GM19240 (cell line): ENCODE data around the gene DAPK1.

Source experiments
- DNase-seq: peaks from one replicate; pipeline ENCODE4 v3.0.0; 2011; ENCODE audit warnings: low spot score; ENCODE audit not compliant: insufficient read length

DAPK1 gene

GRCh38 chr9:87610200-87611155 is 112.8 kb downstream of the DAPK1 start:
- DNase-seq = no peak

- DNase-seq = no peak
Measured at GRCh38 chr9:87611776-87612175, 114.1 kb downstream of the DAPK1 start.

- DNase-seq = no peak
Measured at GRCh38 chr9:87612536-87612935, 114.9 kb downstream of the DAPK1 start.

- DNase-seq = no peak
Measured at GRCh38 chr9:87613265-87614111, 115.8 kb downstream of the DAPK1 start.

- DNase-seq = no peak
Measured at GRCh38 chr9:87614397-87614796, 116.7 kb downstream of the DAPK1 start.

GRCh38 chr9:87615136-87615535 is 117.5 kb downstream of the DAPK1 start:
- no peak for DNase-seq

GRCh38 chr9:87615547-87616148 is 118.0 kb downstream of the DAPK1 start:
- DNase-seq = no peak

GRCh38 chr9:87618226-87618625 is 120.6 kb downstream of the DAPK1 start:
- DNase-seq = no peak

GRCh38 chr9:87618931-87619330 is 121.3 kb downstream of the DAPK1 start:
- no peak for DNase-seq

GRCh38 chr9:87619346-87619745 is 121.7 kb downstream of the DAPK1 start:
- no peak for DNase-seq

- no peak for DNase-seq
Measured at GRCh38 chr9:87620731-87621322, 123.2 kb downstream of the DAPK1 start.

GRCh38 chr9:87622098-87622497 is 124.4 kb downstream of the DAPK1 start:
- no peak for DNase-seq

GRCh38 chr9:87622923-87623322 is 125.3 kb downstream of the DAPK1 start:
- DNase-seq = no peak

- DNase-seq = no peak
Measured at GRCh38 chr9:87628346-87628745, 130.7 kb downstream of the DAPK1 start.

- DNase-seq = no peak
Measured at GRCh38 chr9:87629104-87629503, 131.4 kb downstream of the DAPK1 start.

- no peak for DNase-seq
Measured at GRCh38 chr9:87630266-87630665, 132.6 kb downstream of the DAPK1 start.

- DNase-seq = no peak
Measured at GRCh38 chr9:87630846-87631245, 133.2 kb downstream of the DAPK1 start.

- DNase-seq = no peak
Measured at GRCh38 chr9:87635656-87636501, 138.2 kb downstream of the DAPK1 start.

GRCh38 chr9:87638292-87638691 is 140.6 kb downstream of the DAPK1 start:
- DNase-seq = no peak

GRCh38 chr9:87639949-87640348 is 142.3 kb downstream of the DAPK1 start:
- DNase-seq = no peak
